H1 (cell line): ENCODE data around the gene TEF. TPM values are rescaled to one million over a fixed set of nuclear protein-coding genes. Genes with fewer than 3 reads are reported as not detected.

Experiments used
- ATF2 ChIP-seq: IDR thresholded peaks from 2 replicates; pipeline ENCODE4 v1.6.1; 2012; ENCODE audit warnings: low read length, inconsistent platforms
- polyA plus RNA-seq, 7 experiments: library from polyadenylated mRNA; depleted of rRNA in 3 of 7; stranded (reverse) in 5 of 7; unstranded in 2 of 7; fragments of >200 nt in 5 of 7; fragments of 200-250 nt in 2 of 7; gene quantifications; 1 replicate in 5 of 7; 2 replicates in 1 of 7; 4 replicates in 1 of 7; pipeline versions ENCODE4 v1.2.1 to v1.2.3, GENCODE V29; 2011 to 2013; ENCODE audit warnings: missing spikeins in 2 of 7, mixed read lengths in 2 of 7
- total RNA-seq: library from RNA; stranded (reverse); fragmentation: NEBNext Ultra II Directional; extraction: Animal tissue kit (Norgen Biotek cat#: 25700); gene quantifications from 2 replicates; pipeline ENCODE4 v1.2.1, GENCODE V29; 2021

The TEF gene
- total and polyA plus RNA-seq, 2 of the 8 experiments (the other 6 are each of a cell fraction or from before 2014, with no cell fraction given), result 7.4 to 9.0 TPM

- TF ChIP-seq ATF2, result no peak
Observed at GRCh38 chr22:41369837-41370236, 11.9 kb upstream of the TEF start (continued).
